GM18873 (cell line): ENCODE data around the gene LAMB1.
"Not testable (repeated sequence)": the region's sequence is repeated elsewhere in the genome, so short reads cannot be mapped to it uniquely, and the experiment has no call there.

Experiments used
- ATAC-seq: cut with Tn5 transposase; IDR thresholded peaks from one replicate; pipeline ENCODE4 v1.9.1; 2021; ENCODE audit warnings: mild to moderate bottlenecking, moderate library complexity, moderate number of reproducible peaks; ENCODE audit not compliant: unreplicated experiment, low FRiP score

Gene LAMB1

DNA sequence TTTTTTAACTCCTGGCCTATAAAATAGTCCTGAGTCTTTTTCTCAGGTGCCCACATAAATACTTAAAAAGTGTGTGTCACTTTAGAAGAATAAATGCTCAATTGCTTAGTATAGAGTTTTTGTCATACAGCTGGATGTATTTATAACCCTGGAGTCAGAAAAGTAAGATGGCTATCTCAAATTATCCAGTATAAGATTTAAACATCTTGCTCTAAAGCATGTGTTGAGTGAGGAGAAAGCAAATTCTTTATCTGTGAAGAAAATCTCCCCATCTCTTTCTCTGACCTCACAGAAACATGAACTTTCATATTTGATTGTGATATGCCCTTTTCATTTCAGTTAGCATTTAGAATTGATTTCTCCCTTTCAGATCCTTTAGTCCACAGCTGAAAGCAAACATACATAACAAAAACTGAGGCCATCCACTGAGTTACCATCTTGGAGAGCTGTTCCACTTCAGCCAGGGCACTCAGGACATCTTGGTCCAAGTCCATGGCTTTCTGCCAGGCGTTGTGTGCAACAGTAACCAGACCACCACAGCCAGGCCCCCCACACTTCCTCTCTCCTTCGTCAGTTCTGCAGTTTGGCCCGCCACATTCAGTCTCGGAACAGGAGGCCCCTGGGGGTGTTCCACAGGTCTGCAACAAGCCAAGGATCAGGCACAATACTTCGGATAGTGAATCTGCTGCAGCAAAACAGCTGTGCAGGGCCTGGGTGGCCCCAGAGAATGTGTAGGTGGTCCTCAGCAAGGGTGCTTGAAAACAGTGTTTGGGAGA is 71.0 kb downstream of the LAMB1 start:
- no peak for ATAC-seq

DNA sequence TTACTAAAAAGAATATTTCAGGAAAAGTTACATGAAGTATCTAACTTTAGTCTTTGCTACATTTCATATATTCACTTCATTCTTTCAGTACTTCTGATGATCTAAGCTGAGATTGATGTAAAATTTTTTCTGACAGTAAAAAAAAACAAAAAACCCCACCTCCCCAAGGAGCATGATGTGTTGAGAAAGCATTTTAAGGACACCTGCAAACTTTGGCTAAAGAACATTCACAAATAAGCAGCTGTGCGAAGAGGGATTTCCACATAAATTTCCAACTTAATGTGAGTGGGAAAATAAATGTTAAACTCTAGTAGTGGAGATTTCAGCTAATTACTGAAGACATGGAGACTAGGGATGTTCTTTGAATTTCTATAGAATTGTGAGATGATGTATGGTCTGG is 76.5 kb downstream of the LAMB1 start:
- ATAC-seq, result no peak

DNA sequence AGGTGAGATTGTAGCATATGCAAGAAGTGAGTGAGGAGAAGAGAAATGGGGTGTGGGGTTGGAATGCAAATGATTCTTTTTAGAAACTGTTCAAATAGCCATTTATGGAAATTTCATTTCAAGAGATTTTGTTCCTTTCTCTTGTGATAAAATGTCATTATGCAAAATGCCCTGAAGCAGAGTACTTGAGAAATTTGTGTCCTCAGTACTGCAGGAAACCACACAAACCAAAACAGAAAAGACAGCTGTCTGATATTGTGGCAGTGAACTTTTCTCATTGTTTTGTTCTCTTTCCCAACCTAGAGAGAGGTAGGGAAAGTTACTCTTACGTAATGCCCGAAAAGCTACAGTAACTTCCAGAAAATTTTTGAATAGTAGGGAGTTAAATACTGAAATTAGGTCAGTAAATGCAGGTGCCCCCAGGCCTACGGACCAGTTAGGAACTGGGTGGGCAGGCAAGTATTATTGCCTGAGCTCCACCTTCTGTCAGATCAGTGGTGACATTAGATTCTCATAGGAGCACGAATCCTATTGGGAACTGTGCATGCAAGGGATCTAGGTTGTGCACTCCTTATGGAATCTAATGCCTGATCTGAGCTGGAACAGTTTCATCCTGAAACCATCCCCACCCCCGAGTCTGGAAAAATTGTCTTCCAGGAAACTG is 78.0 kb downstream of the LAMB1 start:
- ATAC-seq, result peak; percentile 91

DNA sequence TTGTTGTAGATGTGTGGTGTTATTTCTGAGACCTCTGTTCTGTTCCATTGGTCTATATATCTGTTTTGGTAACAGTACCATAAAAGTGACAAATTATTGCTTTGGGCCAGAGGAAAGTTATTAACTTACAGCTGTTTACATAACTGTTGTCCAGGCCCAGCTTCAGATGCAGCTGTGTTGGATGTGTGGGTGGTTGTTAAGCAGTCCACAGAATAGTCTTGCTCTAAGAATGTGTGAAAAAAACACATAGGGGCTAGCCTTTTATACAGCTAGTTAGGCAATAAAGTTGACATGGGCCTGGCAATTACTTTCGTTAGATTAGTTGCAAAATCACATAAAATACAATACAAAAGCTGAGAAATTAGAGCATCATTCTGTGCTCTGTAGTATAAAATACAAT is 80.1 kb downstream of the LAMB1 start:
- no peak for ATAC-seq

DNA sequence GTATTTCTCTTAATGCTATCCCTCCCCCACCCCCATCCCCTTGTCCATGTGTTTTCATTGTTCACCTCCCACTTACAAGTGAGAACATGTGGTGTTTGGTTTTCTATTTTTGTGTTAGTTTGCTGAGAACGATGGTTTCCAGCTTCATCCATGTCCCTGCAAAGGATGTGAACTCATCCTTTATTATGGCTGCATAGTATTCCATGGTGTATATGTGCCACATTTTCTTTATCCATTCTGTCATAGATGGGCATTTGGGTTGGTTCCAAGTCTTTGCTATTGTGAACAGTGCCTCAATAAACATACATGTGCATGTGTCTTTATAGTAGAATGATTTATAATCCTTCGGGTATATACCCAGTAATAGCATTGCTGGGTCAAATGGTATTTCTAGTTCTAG is 81.1 kb downstream of the LAMB1 start:
- ATAC-seq, result not testable (repeated sequence)

DNA sequence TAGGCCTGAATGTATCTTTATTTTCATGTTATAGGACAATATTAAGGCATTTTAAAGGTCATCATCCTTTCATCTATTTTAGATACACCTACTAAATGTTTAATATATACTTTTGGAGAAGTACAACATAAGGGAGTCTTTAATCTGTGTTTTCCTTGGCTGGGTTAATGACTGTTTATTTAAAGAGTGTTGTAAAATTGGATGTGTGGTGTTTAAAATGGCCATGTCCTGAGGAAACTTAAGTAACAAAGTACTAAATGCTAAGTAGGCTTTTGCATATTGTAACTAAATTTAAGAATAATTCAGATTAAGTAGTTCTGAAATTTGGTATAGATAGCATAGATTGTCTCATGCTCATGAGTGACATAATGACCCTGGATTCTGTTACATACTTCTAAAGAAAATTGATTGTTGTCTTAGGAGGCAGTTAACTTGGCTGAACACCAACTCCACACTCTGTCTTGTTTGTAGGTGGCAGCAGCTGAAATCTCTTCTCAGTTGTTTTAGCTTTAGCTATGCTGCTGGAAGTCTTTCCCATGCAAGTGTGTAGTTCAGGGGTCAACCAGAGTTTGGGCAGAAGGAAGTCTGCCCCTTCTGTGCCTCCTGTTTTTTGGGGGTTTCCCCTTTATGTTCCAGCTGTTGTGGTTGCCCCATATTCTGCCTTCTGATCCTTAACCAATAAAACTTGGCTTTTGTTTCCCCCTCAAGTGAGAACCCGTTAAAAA is 82.8 kb downstream of the LAMB1 start:
- no peak for ATAC-seq

DNA sequence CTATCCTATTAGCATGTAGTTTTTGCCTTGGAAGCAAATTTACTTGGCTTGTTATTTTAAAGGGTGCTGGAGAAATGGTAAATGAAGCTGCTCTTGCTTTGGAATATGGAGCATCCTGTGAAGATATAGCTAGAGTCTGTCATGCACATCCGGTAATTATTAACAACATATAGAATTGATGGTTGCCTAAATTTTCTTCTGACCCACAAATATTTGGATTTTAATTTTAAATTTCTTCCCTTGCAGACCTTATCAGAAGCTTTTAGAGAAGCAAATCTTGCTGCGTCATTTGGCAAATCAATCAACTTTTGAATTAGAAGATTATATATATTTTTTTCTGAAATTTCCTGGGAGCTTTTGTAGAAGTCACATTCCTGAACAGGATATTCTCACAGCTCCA is 84.0 kb downstream of the LAMB1 start:
- no peak for ATAC-seq

DNA sequence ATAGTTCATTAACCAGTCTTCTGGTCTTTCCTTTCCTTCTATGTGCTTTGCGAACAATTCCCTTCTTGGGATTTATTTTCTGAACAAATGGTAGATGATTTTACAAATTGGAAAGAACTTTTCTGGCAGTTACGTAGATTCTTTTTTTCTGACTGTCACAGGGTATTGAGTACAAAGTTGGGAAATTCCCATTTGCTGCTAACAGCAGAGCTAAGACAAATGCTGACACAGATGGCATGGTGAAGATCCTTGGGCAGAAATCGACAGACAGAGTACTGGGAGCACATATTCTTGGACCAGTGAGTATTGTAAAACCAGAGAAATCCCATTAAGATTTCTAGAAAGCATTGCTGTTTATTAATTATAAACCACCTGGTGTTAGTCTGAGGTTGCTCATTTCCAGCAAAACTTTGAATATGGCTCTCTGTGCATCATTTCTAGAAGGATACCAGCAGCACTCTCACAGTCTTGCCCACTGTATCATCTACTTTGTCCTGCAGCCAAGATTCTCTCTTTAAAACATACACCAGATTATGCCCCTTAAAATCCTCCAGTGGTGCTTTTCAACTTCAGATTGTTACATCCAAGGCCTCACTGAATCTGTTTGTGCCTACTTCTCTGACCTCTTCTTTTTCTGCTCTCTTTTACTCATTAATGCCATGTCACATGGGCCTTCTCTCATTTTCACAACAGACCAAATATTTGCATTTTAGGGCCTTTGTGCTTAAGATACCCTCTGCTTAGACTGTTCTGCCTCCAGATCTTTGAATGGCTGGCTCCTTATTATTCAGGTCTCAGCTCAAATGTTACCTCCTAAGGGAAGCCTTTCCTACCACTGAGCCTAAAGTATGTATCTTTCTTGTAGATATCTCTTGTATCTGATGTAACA is 85.0 kb downstream of the LAMB1 start:
- ATAC-seq, result peak; percentile 90

DNA sequence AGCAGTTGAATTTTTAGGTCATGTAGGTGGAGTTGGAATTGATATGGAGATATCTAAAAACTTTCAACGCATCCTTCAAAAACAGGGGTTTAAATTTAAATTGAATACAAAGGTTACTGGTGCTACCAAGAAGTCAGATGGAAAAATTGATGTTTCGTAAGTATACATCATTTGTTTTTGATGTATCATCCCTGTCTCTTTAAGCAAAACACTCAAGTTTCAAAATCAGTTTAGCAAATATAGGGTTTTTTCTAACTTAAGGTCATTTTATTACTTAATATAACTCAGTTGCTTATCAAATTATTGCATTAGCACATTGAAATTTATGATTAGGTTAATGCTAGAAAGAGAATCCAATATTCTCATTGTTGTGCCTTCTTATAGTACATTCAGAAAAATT is 87.4 kb downstream of the LAMB1 start:
- no peak for ATAC-seq

DNA sequence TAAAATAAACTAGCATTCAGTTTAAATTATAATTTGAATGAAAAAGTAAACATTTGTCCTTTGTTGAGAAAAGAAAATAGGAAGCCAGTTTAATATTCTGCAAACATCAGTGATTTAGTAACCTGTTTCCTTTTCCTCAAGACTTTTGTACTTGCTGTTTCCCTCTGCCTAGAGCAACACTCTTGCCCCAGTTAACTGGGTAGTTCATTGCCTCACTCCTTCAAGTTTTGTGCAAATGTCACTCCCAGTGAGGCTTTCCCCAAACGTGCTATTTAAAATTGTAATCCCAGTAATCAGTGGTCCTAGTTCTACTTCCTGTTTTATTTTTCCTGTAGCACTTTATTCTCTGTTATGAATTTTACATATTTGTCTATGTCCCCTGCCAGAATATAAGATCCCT is 88.1 kb downstream of the LAMB1 start:
- no peak for ATAC-seq

DNA sequence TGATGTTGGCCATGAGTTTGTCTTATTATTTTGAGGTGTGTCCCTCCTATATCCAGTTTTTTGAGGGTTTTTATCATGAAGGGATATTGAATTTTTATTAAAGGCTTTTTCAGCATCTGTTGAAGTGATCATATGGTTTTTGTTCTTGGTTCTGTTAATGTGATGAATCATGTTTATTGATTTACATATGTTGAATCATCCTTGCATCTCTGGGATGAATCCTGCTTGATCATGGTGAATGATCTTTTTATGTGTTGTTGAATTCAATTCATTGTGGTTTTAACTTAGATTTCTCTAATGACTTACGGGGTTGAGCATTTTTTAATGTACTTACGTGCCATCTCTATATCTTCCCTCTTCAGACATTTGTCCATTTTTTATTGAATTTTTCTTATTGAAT is 89.1 kb downstream of the LAMB1 start:
- ATAC-seq, result no peak

DNA sequence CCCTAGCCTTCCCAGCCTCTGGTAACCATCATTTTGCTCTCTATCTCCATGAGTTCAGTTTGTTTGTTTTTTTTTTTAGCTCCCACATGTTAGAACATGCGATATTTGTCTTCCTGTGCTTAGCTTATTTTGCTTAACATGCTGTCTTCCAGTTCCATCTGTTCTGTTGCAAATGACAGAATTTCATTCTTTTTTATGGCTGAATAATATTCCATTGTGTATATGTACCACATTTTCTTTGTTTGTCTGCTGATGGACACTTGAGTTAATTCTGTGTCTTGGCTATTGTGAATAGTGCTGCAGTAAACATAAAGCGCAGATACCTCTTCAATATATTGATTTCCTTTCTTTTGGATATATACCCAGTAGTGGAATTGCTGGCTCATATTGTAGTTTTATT is 91.0 kb downstream of the LAMB1 start:
- no peak for ATAC-seq

DNA sequence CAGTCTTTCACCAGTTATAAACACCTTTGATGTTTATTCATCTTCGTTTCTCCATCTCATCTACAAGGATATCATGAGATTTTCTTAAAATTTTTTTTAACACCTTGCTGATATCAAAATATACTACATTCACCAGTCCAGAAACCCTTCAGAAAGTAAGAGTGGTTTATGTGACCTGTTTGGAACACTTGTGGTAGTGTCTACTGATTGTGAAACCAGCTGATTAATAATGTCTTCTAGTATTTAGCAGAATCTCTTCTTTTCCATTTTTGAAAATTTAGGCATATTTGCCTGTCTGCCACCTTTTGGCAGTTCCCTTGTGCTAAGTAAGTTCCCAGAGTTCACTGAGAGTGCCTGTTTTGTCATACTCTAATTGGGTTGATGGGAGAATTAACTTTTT is 93.5 kb downstream of the LAMB1 start:
- ATAC-seq, result no peak

DNA sequence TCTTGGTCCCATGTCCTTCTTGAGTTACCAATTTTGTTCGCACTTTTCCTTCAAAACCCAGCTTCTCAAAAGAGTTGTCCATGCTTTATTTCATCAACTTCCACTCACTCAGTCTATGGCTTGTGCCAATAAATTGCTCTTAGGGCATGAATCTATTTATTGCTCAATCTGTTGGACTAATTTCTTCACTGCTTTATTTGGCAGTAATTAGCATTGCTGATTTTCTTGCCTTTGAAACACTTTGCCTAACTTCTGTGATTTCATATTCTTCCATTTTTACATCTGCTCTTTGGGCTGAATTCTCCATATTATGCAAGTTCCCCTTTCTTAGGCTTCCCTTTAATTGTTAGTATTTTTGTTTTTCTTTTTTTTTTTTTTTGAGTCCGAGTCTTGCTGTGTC is 95.2 kb downstream of the LAMB1 start:
- ATAC-seq, result no peak

DNA sequence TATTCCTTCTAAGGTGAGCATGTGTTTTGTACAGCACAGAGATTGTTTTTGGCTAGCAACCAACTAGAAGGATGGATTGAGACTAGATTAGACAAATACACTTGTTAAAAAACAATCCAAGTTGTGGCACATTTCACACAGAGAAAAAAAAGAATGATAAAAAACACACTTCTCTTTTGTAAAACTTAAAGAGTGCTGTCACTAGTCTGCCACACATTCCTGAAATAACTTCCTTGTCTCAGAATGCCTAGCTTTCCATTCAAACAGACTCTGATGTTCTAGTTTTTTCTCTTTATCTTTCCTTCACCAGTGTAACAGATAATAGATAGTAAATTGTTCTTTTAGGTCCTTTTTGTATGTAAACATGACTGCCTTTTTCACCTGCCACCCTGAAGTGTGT is 100.6 kb downstream of the LAMB1 start:
- no peak for ATAC-seq

DNA sequence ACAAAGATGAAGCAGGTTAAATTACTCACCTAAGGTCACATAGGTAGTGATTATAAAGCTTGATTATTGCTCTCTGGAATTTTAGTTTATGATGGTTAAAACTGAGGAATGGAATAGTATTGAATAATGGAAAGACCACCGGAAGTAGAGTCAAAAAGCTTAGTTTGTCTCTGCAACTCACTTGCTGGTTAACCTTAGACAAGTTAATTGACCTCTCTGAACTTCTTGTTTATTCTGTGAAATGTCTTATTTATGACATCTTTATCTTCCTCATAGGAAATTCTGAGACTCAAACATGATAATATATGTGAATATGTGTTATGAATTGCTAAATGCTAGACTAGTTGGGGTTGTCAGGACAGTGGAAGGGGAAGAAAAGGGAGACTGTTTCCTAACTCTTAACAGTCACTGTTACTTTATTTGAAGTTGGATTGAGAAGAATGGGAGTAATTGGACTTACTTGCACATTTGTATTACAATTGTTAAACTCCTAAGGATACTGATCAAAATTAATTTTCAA is 102.4 kb downstream of the LAMB1 start:
- ATAC-seq, result no peak

DNA sequence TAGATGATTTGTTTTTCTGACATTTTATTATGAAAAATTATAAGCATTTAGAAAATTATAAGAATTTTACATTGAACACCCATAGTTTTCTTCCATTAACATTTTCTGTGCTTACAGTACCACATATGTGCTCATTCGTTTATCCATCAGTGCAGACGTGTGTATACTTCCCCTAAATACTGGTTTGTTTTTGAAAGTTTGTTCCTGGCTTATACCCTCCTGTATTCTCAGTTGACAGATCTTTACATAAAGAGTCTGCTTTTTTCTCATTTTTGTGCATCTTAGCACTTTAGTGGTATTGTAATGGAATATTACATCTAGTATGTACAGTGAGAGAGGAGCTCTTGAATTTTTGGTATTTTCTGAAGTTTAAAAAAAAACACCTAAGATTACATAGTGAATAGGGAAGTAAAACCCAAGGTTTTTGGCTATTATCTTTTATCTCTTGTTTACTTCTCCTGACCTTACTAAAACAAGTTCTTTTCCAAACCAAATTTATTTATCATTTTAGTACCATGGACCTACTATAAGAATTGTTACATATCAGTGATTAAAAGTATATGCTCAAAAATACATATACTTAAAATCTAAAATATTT is 103.9 kb downstream of the LAMB1 start:
- no peak for ATAC-seq

DNA sequence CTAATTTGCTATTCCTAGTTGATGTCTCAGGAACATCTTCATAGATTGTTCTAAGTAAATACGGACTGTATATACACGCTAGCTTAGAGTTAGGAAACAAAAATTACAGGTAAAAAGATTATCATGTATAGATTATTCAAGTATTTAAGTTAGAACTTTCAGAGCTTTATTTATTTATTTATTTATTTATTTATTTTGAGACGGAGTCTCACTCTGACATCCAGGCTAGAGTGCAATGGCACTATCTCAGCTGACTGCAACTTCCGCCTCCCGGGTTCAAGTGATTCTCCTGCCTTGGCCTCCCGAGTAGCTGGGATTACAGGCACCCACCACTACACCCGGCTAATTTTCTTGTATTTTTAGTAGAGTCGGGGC is 110.6 kb downstream of the LAMB1 start:
- ATAC-seq, result not testable (repeated sequence)

DNA sequence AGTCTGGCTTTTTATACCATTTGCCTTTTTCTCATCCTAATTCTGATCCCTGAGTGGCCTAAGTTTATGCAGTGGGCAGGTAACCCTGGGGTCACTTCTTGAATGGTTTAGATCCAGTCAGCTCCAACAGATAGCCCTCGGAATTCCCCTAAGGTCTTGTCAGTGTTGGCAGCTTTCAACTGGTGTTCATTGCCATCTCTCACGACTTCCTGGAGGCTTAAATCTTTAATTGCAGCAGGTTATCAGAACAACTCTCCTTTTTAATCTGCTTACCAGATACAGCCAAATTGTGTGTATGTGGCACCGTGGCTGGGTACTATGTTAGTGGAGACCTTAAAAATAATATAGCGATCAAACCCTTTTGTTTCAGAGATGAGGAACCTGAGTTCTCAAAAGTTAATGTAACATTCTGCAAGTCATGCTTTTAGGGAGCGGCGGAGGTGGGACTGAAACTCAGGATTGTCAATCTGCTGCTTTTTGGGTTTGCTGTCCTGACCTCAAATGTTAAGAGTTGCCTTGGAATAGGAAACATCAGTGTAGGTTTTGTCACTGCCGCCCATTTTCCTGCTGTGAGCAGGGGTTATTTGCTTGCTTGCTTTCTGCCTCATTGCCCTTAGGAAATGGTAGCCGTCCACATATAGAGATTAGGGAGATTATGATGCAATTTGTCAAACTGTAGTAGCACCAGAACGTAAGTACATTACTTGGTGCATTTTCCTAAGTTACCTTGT is 111.2 kb downstream of the LAMB1 start:
- peak; percentile 13 for ATAC-seq
